GM10266 (cell line): ENCODE data around the gene SHCBP1.

Experiments used
- DNase-seq: peaks from one replicate; pipeline ENCODE4 v3.0.0; 2012; ENCODE audit errors: extremely low spot score
- CTCF ChIP-seq: IDR thresholded peaks from 2 replicates; pipeline ENCODE4 v1.5.1; 2012; ENCODE audit warnings: mild to moderate bottlenecking, low read depth; ENCODE audit not compliant: control insufficient read depth, insufficient read depth; ENCODE audit errors: missing control alignments

Gene SHCBP1

DNA sequence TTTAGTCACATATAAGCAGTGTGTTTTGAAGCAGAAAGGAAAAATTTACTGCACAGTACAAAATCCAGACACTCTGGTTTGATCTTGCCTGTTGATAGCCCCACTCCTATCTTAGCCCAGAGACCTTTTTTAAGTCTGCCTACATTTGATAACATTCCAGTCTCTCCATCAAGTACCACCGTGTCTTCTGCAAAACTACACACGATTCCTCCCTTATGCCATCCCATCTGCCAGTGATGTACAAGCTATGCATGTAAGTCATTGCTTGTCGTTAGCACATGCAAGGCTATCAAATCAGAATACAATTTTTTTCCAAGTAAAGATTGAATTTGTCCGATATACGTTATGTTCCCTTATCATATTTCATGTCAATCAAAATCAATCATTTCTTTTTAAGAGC is 14.9 kb downstream of the SHCBP1 start:
- no peak for TF ChIP-seq CTCF

GRCh38 chr16:46591257-46591656 is 29.9 kb downstream of the SHCBP1 start:
- no peak for TF ChIP-seq CTCF

More for the DNA sequence above, 14.9 kb downstream of the SHCBP1 start:
- no peak for DNase-seq

GRCh38 chr16:46586011-46586577 is 35.1 kb downstream of the SHCBP1 start:
- DNase-seq, result no peak
- TF ChIP-seq CTCF, result no peak

More at GRCh38 chr16:46591257-46591656, 29.9 kb downstream of the SHCBP1 start:
- DNase-seq, result no peak

GRCh38 chr16:46583036-46583435 is 38.1 kb downstream of the SHCBP1 start:
- no peak for DNase-seq
- no peak for TF ChIP-seq CTCF

DNA sequence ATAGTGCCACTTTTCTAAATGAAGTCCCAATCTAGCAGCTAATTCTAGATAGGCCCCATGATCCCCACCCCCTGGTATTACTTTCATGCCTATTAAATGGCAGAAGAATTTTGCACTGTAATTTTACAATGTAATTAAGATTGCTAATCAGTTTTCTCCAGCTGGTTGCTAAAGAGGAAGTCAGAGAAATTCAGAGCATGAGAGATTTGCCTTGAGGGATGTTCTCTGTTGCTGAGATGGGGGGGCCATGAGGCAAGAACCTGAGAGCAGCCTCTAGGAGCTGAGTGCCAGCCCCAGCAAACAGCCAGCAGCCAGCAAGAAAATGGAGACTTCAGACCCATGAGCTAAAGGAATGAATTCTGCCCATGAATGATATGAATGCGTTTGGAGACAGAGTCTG is 38.9 kb downstream of the SHCBP1 start:
- no peak for TF ChIP-seq CTCF
- DNase-seq, result no peak

GRCh38 chr16:46577988-46578579 is 43.1 kb downstream of the SHCBP1 start:
- TF ChIP-seq CTCF, result no peak
- no peak for DNase-seq

DNA sequence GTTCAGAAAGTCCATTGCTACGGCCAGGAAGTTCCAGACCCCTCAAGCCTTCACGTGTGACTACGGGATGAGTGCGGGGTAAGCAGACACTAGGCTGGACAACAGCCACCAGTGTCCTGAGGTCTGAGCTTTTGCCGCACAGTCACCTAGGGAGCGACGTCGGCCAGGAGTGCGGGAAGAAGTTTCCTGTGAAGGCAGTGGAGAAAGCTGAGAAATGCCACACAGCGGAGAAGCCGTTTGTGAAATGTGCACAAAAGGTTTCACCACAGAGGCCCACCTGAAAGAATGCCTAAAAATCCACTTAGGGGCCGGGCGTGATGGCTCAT is 47.4 kb downstream of the SHCBP1 start:
- no peak for DNase-seq
- no peak for TF ChIP-seq CTCF
